ENCODE measurements around the gene RGS8. TPM values are rescaled to one million over a fixed set of nuclear protein-coding genes. Genes with fewer than 3 reads are reported as not detected.

RGS8 gene
- total RNA-seq, 1 experiment from 2014 or later, result 0.66 TPM

GRCh38 chr1:182677397-182678098 lies 6.8 kb downstream of the RGS8 start:
- Mint-ChIP-seq H3K4me1 (peaks cover 29% of the 10 kb centered on the region), H3K27ac (no peak overlapping the region), H3K9me3 (no peaks in the 10 kb centered on the region), H3K36me3 (no peaks in the 10 kb centered on the region), H3K4me3 (no peak overlapping the region), H3K27me3 (ENCODE audit: low read depth) (0 out of 2 replicates have a peak, but pooled peaks cover 3% of the 10 kb centered on the region)
- no peak for ATAC-seq
- ChIA-PET POLR2A (interaction anchor here (1.3 kb wide), 1 partner anchor 22 kb away, joined by 3 read pairs; no protein-coding TSS in a partner anchor), CTCF (interaction anchor here (1.5 kb wide), 1 partner anchor 22 kb away, joined by 5 read pairs; no protein-coding TSS in a partner anchor)
- TF ChIP-seq ETV6 (CRISPR knock-in tag; IDR thresholded peaks at IDR 0.05) (no peak), MXD4 (CRISPR knock-in tag; IDR thresholded peaks at IDR 0.05; ENCODE audit: borderline replicate concordance) (no peak), MYBL2 (CRISPR knock-in tag; IDR thresholded peaks at IDR 0.05) (no peak), ESRRA (CRISPR knock-in tag; IDR thresholded peaks at IDR 0.05; ENCODE audit: borderline replicate concordance) (no peak)
- TF ChIP-seq, protein P1, sequence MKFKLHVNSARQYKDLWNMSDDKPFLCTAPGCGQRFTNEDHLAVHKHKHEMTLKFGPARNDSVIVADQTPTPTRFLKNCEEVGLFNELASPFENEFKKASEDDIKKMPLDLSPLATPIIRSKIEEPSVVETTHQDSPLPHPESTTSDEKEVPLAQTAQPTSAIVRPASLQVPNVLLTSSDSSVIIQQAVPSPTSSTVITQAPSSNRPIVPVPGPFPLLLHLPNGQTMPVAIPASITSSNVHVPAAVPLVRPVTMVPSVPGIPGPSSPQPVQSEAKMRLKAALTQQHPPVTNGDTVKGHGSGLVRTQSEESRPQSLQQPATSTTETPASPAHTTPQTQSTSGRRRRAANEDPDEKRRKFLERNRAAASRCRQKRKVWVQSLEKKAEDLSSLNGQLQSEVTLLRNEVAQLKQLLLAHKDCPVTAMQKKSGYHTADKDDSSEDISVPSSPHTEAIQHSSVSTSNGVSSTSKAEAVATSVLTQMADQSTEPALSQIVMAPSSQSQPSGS (CRISPR knock-in tag; IDR thresholded peaks at IDR 0.05; ENCODE audit: borderline replicate concordance, low read depth), result no peak
- DNase-seq (ENCODE audit: low spot score), result no peak

DNA sequence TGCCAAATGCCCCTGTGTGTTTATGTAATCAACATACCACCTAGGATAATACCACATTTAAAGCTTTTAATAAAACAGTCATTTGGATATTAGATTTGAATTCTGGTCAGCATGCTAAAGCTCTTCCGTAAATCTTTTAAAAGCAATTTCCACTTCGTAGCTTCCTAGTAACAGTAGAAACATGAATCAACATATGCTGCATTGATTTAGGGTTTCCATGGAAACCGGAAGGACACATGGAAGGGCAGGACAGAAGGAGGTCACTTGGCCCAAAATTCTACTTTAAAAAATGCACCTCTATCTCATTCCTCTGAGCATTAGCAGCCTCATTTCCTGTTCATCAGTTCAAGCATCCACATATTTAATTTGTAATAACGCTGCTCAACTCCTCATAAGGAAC lies 8.1 kb downstream of the RGS8 start:
- TF ChIP-seq NR3C1 (CRISPR knock-in tag; conservative IDR thresholded peaks at IDR 0.05; ENCODE audit: low read depth) (no peak), ZNF512 (CRISPR knock-in tag; IDR thresholded peaks at IDR 0.05; ENCODE audit: borderline replicate concordance) (no peak)
- no peaks in the 10 kb centered on the region for H3K36me3 Mint-ChIP-seq
- no peak overlapping the region for H3K4me3 Mint-ChIP-seq
- H3K27me3 Mint-ChIP-seq (ENCODE audit: low read depth), result 0 out of 2 replicates have a peak, but pooled peaks cover 2% of the 10 kb centered on the region
- no peaks in the 10 kb centered on the region for H3K9me3 Mint-ChIP-seq
- CTCF ChIA-PET, result interaction anchor here (1.0 to 1.5 kb wide), 3 partner anchors 10 to 110 kb away, joined by 4 to 5 read pairs (median 4); no protein-coding TSS in a partner anchor
- H3K27ac Mint-ChIP-seq, result no peak overlapping the region
- DNase-seq (ENCODE audit: low spot score), result no peak
- no peak for ATAC-seq
- POLR2A ChIA-PET, result no interaction called here
- H3K4me1 Mint-ChIP-seq, result peaks cover 42% of the 10 kb centered on the region

DNA sequence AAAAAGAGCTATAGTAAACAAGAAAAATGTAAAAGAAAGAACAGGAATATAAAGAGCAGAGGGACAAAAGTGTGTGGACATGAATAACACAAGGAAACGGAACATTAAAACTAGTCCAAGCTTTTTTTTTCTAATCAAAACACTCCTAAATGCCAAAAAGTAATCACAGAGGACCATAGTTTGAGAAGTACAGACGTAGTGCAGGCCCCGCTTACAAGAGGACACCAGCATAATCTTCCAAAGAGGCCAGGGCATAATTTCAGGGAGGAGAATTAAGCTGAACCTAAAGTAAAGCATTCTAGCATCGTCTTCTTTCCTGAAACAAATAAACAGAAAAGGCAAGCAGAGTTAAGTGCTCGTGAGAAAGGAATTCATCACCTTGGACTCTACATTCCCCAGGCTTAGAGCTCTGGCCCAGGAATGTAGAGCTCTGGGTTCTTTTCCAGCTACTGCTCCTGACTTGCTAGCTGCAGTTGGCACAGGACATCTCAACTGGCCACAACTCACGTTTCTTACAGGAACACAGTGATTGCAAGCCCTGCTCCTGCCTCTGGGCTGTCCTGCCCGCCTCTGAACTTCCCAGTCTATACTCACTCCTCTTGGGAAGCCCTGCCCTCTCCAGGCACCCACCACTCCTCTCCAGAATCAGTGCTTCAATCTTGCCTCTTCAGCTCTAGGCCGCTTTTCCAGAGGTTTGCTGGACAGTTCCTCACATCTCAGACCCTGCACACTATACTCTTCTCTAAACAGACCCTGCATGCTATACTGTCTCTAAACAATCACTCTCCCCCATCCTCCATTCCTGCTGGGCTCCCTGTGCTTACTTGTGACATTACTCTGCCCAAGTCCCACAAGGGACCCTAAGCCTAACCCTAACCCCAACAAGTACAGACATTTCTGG lies 9.8 kb downstream of the RGS8 start:
- POLR2A ChIA-PET, result interaction anchor here (1.6 kb wide), 1 partner anchor 59 kb away, joined by 7 read pairs; no protein-coding TSS in a partner anchor
- Mint-ChIP-seq H3K4me1 (peaks cover 56% of the 10 kb centered on the region), H3K9me3 (no peaks in the 10 kb centered on the region), H3K36me3 (no peaks in the 10 kb centered on the region), H3K27me3 (ENCODE audit: low read depth) (no peaks in the 10 kb centered on the region), H3K27ac (no peak overlapping the region), H3K4me3 (no peak overlapping the region)
- peak; percentile 75 for ATAC-seq
- no peak for TF ChIP-seq NR1H2 (CRISPR knock-in tag; IDR thresholded peaks at IDR 0.05)
- no peak for TF ChIP-seq ZNF121 (CRISPR knock-in tag; IDR thresholded peaks at IDR 0.05)
- no peak for TF ChIP-seq IRF2 (CRISPR knock-in tag; IDR thresholded peaks at IDR 0.05; ENCODE audit: borderline replicate concordance, low read depth)
- TF ChIP-seq, protein P2, sequence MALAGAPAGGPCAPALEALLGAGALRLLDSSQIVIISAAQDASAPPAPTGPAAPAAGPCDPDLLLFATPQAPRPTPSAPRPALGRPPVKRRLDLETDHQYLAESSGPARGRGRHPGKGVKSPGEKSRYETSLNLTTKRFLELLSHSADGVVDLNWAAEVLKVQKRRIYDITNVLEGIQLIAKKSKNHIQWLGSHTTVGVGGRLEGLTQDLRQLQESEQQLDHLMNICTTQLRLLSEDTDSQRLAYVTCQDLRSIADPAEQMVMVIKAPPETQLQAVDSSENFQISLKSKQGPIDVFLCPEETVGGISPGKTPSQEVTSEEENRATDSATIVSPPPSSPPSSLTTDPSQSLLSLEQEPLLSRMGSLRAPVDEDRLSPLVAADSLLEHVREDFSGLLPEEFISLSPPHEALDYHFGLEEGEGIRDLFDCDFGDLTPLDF (CRISPR knock-in tag; IDR thresholded peaks at IDR 0.05), result no peak
- TF ChIP-seq, protein P3, sequence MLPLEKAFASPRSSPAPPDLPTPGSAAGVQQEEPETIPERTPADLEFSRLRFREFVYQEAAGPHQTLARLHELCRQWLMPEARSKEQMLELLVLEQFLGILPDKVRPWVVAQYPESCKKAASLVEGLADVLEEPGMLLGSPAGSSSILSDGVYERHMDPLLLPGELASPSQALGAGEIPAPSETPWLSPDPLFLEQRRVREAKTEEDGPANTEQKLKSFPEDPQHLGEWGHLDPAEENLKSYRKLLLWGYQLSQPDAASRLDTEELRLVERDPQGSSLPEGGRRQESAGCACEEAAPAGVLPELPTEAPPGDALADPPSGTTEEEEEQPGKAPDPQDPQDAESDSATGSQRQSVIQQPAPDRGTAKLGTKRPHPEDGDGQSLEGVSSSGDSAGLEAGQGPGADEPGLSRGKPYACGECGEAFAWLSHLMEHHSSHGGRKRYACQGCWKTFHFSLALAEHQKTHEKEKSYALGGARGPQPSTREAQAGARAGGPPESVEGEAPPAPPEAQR (CRISPR knock-in tag; IDR thresholded peaks at IDR 0.05), result no peak
- no peak for TF ChIP-seq NFE2L1 (CRISPR knock-in tag; IDR thresholded peaks at IDR 0.05)
- no peak for TF ChIP-seq ZNF263 (CRISPR knock-in tag; IDR thresholded peaks at IDR 0.05; ENCODE audit: low read depth)
- TF ChIP-seq MAX (CRISPR knock-in tag; IDR thresholded peaks at IDR 0.05), result no peak
- TF ChIP-seq TP53 (CRISPR knock-in tag; IDR thresholded peaks at IDR 0.05), result no peak
- no peak for TF ChIP-seq CREM (CRISPR knock-in tag; IDR thresholded peaks at IDR 0.05)
- TF ChIP-seq, protein P4, sequence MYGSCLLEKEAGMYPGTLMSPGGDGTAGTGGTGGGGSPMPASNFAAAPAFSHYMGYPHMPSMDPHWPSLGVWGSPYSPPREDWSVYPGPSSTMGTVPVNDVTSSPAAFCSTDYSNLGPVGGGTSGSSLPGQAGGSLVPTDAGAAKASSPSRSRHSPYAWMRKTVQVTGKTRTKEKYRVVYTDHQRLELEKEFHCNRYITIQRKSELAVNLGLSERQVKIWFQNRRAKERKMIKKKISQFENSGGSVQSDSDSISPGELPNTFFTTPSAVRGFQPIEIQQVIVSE (CRISPR knock-in tag; IDR thresholded peaks at IDR 0.05; ENCODE audit: borderline replicate concordance), result no peak
- TF ChIP-seq SOX15 (CRISPR knock-in tag; IDR thresholded peaks at IDR 0.05), result no peak
- TF ChIP-seq ZNF232 (CRISPR knock-in tag; IDR thresholded peaks at IDR 0.05), result no peak
- no peak for TF ChIP-seq GABPB1 (CRISPR knock-in tag; IDR thresholded peaks at IDR 0.05)
- DNase-seq (ENCODE audit: low spot score), result no peak
- CTCF ChIA-PET, result interaction anchor here (1.1 to 3.7 kb wide), 8 partner anchors 12 to 190 kb away, joined by 3 to 15 read pairs (median 6); no protein-coding TSS in a partner anchor

Data from WTC11 (cell line).